NCI-H187 treated with DMSO at 0.1 percent for 48 hours (cell line): Measurements from ENCODE around the gene XG.
"Not testable (repeated sequence)": the region's sequence is repeated elsewhere in the genome, so short reads cannot be mapped to it uniquely, and the experiment has no call there.

Source experiments
- DNase-seq: peaks from one replicate; lab custom pipeline; 2025; lab: John Stamatoyannopoulos, UW

XG gene, protein sequence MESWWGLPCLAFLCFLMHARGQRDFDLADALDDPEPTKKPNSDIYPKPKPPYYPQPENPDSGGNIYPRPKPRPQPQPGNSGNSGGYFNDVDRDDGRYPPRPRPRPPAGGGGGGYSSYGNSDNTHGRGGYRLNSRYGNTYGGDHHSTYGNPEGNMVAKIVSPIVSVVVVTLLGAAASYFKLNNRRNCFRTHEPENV

GRCh38 chrX:2751874-2752300 is at the start of gene XG:
Gene XG (plus strand): TSS chrX:2752040. CDS start chrX:2752275, 235 bp downstream.
- not testable (repeated sequence) for DNase-seq

- no peak for DNase-seq
Observed at GRCh38 chrX:2703991-2704369, 47.9 kb upstream of the XG start.

GRCh38 chrX:2705046-2705832 is 46.6 kb upstream of the XG start:
- no peak for DNase-seq

DNA sequence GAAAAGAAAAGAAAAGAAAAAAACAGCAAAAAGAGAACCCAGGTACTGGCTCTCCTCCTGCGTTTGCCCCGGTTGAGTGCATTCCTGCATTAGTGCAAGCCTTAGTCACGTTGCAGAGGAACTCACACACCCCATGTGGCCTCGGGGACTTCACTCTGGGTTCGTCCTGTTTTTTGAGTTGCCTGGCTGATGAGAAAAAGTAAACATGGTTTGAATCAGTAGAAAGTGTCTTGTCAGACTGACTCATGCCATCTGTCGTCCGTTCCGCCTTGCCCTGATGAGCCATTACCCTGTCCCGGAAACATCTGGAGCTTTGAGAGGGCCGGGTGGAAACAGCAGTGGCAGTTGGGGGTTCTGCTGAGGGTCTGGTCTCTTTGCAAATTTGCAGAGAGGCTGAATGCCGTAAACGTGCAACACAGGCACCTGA is 44.5 kb upstream of the XG start:
- DNase-seq, result no peak

GRCh38 chrX:2708021-2708420 is 43.8 kb upstream of the XG start:
- no peak for DNase-seq

DNA sequence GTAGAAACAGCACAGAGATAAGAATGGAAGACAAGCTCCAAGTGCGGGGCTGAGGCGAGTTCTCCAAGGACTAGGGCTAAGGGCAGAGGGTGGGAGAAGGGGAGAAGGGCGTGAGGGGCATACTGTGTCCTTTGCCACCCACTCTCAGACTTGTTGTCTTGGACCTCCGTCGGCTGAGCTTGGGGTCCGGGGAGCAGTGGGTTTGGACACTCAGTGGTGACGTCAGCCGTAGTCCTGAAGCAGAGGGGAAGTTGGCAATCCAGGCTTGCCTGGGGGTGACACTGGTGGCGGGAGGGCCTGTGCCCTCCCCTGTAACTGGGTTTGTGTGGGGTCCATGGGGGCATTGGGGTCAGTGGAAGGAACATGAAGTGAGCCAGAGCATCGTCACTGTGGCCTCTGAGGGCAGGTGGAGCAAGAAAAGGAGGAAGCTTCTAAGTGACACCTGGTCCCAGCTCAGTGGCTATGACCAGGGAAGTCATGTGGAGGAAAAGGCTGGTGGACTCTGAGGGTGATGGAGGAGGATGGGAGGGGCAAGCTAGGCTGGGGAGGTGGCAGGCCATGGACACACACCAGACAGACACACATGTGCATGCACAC is 43.1 kb upstream of the XG start:
- DNase-seq, result no peak

DNA sequence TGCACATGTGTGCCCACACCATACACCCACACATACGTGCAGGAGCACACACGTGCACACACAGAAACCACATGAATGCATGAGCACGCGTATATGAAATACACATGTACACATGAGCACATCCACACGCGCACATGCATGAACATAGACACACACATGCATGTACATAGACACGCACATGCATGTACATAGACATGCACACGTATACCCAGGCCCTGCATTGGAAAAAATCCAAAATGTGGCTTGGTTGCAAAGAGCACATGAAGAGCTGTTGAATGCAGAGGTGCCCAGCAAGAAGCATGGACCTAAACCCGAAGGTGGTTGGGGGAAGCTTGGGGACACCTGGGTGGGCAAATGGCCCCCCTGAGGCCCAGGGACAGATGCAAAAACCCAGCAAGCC is 42.3 kb upstream of the XG start:
- DNase-seq, result no peak

DNA sequence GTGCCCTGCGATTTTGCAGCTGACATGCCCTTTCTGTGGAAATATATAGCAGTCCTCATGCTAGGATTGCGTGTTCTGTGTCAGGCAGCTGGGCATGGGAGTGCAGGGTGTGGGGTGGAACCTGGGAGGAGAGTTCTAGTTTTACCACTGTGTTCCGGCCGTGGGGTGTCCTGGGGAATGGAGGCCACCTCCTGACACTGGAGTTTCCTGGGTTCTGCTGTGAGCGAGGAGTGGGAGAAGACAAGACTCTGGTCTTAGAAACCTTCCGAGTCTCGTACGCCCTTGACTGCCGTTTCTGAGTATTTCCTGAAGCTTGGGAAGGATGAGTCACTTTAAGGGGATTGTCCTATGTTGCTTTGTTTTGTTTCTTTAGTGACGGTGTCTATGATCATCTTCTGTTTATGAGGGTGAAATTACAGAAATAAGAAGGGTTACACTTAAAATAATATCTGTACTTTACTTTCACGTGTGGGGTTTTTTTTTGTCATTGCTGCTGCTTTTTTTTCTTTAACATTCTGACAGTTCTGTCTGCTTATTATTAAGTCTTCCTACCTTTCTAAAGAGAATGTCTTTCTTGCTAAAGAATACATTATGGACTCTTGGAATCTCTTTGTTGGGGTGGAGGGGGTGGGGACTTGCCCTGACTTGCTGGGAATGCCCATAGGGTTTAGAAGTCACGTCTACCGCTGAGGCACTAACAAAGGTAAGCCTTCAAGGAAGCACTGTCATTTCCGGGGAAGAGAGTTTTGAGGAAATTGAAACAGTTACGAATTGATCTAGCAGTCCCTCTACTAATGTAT is 41.6 kb upstream of the XG start:
- no peak for DNase-seq

DNA sequence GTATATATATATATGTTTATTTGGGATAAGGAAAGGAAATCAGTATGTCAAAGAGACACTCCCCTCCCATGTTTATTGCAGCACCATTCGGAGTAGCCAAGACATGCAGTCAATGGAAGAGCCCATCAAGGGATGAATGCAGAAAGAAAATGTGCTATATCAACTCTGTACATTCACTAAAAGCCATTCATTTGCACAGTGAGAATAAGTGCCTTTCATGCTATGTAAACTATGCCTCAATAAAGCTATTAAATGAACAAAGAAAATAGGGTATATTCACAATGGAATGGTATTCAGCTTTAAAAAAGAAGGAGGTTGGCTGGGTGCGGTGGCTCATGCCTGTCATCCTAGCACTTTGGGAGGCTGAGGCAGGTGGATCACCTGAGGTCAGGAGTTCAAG is 40.4 kb upstream of the XG start:
- no peak for DNase-seq

GRCh38 chrX:2712428-2712827 is 39.4 kb upstream of the XG start:
- DNase-seq, result no peak

DNA sequence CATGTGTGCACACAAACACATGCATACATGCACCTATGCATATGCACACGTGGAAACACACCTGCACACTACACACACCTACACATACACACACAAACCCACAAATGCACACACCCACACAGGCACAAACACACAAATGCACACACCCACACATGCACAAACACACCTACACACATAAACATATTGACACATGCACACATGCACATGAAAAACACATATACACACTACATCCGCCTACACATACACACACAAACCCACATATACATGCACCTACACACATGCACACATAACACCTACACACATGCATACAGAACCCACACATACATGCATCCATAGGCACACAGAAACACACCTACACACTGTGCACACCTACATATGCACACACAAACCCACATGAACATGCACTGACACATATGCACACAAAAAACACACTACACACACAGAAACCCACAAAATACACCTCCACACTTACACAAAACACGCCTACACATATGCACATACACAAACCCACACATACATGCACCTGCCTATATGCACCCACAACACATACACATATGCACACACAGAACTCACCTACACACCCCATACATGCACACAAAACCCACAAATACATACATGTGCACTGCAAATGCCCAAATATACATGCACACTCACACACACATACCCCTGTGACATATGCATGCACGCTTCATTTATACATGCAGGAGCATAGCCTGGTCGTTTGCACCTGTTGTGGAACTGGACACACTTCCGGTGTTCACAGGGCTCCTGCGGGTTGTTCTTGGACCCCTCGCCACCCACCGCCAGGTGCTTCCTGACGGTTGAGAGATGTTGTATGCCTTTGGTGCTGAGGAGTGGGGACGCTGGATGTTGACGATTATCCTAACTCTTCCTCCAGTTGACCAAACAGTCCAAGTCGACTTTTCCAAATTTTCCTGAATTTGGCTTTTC is 38.7 kb upstream of the XG start:
- DNase-seq, result no peak

DNA sequence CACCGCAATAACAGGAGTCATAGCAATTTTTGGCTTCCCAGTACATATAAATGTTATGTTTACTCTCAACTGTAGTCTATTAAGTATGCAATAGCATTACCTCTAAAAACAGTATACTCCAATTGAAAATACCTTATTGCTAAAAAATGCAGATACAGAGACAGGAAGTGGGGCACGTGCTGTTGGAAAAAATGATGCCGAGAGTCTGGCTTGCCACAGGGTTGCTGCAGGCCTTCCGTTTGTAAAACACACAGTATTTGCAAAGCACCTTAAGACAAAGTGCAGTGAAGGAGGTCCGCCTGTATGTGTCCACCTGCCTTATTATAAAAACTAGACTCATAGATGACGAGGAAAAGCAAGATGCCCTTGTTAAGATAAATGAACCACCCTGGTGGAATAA is 37.3 kb upstream of the XG start:
- DNase-seq, result no peak

GRCh38 chrX:2715066-2715600 is 36.7 kb upstream of the XG start:
- DNase-seq, result no peak

GRCh38 chrX:2717312-2717711 is 34.5 kb upstream of the XG start:
- no peak for DNase-seq

GRCh38 chrX:2718821-2719220 is 33.0 kb upstream of the XG start:
- no peak for DNase-seq

GRCh38 chrX:2719774-2720447 is 31.9 kb upstream of the XG start:
- no peak for DNase-seq

- DNase-seq, result no peak
Observed at GRCh38 chrX:2723286-2723879, 28.5 kb upstream of the XG start.

DNA sequence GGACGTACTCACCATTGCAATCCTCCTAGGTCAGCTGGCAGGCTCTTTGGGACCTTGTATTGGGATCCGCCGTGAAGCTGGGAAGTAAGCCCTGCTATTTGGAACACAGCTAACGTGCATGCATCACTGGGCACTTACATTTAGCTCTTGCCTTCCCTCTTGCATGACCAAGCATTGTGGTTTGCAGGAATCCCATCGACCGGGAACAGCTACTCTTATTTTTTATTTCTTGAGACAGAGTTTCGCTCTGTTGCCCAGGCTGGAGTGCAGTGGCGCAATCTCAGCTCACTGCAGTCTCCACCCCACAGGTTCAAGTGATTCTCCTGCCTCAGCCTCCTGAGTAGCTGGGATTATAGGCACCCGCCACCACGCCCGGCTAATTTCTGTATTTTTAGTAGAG is 24.6 kb upstream of the XG start:
- not testable (repeated sequence) for DNase-seq

DNA sequence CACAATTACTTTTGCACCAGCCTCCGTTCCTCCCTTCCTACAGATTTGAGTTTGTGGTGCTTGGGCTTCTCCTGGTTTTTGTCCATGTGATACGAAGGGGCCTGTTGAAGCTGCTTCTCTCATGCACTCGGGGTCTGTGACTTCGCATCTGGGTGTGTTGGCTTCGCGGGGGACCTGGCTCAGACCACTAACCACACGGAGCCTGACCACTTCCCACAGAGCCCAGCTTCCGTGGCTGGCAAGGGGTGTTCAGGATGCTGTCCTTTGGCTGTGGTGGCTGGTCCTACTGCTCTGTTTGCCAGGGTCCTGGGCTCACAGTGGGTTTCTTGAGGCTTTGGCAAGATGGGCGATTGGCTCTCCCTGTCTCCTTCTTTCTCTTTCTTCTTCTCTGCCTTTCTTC is 19.8 kb upstream of the XG start:
- DNase-seq, result no peak

- no peak for DNase-seq
Observed at GRCh38 chrX:2732649-2733048, 19.2 kb upstream of the XG start.
